ENCODE results near the gene BCL2.

DNA sequence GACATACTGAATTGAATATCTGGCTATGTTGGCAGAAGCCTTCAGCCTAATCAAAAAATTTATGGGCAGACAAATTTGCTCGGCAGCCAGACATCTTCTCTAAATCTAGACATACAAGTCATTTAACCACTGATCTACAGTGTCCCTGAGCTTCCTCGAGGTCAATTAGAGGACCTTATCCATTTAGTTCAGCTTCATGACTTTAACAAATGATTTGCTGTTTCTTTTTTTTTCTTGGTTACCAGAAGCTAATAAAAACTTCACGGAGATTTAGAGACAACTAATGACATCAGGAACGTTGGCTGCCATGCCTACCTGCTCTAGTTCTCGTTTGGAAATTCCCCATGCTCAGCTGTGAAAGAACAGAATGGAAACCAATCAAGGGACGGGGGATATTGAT, 223.8 kb downstream of the BCL2 start:
- TF ChIP-seq CTCF (IDR thresholded peaks at IDR 0.05) (no peak), POLR2A (IDR thresholded peaks at IDR 0.05) (no peak), EP300 (IDR thresholded peaks at IDR 0.05) (peak in 1 of 4 donors; percentile 12)

All from sigmoid colon (tissue), 4 donors.